NCI-H82 treated with DMSO at 0.1 percent for 48 hours (cell line): ENCODE data around the gene PRKACB.
"Not testable (repeated sequence)": the region's sequence is repeated elsewhere in the genome, so short reads cannot be mapped to it uniquely, and the experiment has no call there.

Experiments
- DNase-seq: peaks from one replicate; lab custom pipeline; 2025; ENCODE audit not compliant: unreplicated experiment; lab: John Stamatoyannopoulos, UW

Gene PRKACB

GRCh38 chr1:84143796-84144565 is at the start of gene PRKACB:
Gene PRKACB, plus strand, starts transcription at chr1:84144271. Its CDS starts 91 bp downstream, at chr1:84144362.
- no peak for DNase-seq

GRCh38 chr1:84095308-84095707 is 48.8 kb upstream of the PRKACB start:
- DNase-seq = no peak

GRCh38 chr1:84096176-84096575 is 47.9 kb upstream of the PRKACB start:
- DNase-seq = no peak

GRCh38 chr1:84101204-84101603 is 42.9 kb upstream of the PRKACB start:
- no peak for DNase-seq

GRCh38 chr1:84103197-84103992 is 40.7 kb upstream of the PRKACB start:
- DNase-seq = no peak

- DNase-seq = not testable (repeated sequence)
Measured at GRCh38 chr1:84107538-84107937, 36.5 kb upstream of the PRKACB start.

DNA sequence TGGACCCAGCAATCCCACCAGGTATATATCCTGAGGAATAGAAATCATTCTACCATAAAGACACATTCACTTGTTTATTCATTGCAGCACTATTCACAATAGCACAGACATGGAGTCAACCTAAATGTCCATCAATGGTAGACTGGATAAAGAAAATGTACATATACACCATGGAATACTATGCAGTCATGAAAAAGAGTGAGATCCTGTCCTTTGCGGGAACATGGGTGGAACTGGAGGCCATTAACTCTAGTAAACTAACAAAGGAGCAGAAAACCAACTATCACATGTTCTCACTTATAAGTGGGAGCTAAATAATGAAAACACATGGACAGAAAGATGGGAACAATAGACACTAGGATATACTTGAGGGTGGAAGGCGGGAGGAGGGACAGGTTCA is 36.1 kb upstream of the PRKACB start:
- no peak for DNase-seq

- no peak for DNase-seq
Measured at GRCh38 chr1:84108900-84109578, 35.0 kb upstream of the PRKACB start.

- DNase-seq = no peak
Measured at GRCh38 chr1:84110629-84111028, 33.4 kb upstream of the PRKACB start.

DNA sequence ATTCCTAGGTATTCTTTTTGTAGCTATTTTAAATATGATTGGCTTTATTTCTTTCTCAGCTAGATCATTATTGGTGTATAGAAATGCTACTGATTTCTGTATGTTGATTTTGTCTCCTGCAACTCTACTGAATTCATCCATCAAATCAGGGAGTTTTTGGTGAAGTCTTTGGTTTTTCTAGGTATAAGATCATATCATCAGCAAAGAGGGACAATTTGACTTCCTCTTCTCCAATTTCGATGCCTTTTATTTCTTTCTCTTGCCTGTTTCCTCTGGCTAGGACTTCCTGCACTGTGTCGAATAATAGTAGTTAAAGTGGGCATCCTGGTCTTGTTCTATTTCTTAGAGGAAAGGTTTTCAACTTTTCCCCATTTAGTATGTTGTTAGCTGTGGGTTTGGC is 27.5 kb upstream of the PRKACB start:
- DNase-seq = no peak

DNA sequence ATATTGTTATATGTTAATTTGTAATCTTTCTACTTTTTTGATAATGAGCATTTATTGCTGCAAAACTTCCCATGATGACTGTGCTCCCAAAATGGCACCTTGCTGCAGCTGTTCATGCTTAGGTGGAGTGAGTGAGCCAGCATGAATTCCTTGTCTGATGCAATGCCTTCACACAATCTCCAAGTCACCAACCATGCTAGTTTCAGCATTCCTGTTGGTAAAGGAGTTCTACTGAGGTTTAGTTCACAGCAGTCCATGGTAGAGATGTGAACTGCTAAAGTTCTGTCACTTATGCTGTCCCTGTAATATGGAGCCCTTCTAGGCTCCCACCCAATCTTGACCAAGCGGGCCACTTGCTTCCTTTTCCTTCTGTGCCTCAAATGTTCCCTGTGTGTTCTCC is 26.2 kb upstream of the PRKACB start:
- DNase-seq = no peak

- DNase-seq = no peak
Measured at GRCh38 chr1:84121360-84121759, 22.7 kb upstream of the PRKACB start.

- no peak for DNase-seq
Measured at GRCh38 chr1:84122780-84123382, 21.2 kb upstream of the PRKACB start.

GRCh38 chr1:84133479-84133878 is 10.6 kb upstream of the PRKACB start:
- DNase-seq = no peak

DNA sequence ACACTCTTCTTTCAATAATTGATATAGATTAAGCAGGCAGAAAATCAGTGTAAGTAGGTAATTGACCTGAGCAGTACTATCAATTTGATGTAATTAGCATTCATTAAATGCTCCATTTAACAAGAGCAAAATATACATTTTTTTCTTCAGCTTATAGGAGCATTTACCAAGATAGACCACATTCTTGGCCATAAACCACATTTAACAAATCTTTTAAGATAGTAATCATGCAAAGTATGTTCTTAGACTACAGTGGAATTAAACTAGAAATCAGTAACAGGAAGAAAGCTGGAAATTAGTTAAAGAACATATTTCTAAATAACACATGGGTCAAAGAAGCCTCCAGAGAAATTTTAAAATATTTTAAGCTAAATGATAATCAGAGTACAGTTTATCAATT is 8.7 kb upstream of the PRKACB start:
- DNase-seq = no peak

DNA sequence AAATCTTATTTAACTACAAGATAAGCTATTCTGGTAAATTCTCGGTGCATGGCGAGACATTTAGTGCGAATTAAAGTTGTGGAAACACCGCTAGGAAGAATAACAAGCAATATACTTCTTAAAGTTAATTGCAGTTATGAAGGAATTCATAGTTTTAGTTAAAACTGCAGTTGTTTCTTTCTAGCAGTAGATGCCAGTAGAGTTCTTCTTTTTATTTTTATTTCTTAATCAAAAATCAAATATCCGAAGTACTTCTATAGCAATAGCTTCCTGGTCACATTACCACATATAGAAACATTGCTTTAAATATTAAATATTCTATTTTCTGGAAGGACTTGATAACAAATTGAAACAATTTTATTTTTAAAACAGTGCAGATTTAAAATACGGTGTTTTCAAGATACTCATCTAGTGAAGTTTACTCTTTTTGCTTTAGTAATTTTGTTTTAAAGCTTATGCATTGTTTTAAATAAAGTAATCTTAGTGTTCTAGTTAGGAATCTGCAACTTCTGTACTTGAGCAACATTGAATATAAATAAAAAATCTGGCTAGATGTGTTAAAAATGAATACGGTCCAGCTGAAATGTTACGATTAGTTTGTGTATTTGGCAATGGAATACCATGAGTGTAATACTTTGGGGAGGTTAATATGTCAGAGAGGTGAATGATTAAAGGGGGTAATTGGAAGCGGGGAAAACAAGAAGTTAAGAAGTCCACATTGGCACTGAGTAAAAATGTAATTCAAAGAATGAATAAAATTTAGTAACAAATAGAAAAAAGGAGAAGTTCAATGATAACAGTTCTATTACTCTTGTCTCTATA is 2.7 kb upstream of the PRKACB start:
- no peak for DNase-seq

DNA sequence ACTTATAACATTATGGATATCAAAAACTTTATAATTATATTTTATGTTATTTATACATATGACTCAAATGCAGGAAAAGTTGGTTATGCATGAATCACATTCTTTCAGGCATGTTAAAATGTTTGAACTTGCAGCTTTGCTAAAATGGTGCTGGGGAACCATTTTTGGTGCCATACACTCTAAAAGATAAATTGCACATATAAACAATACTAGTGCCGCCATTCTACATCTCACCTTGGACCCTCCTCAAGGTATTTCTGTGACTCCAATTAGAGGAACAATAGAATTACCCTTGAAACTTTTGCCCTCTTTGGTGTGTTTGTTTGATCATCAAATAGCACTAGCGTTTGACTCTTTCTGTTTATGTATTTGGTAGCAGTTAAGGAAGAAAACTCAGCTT is 997 bp downstream of the PRKACB start:
- no peak for DNase-seq

- no peak for DNase-seq
Measured at GRCh38 chr1:84146411-84147032, 2.5 kb downstream of the PRKACB start.

- no peak for DNase-seq
Measured at GRCh38 chr1:84148758-84149157, 4.7 kb downstream of the PRKACB start.

DNA sequence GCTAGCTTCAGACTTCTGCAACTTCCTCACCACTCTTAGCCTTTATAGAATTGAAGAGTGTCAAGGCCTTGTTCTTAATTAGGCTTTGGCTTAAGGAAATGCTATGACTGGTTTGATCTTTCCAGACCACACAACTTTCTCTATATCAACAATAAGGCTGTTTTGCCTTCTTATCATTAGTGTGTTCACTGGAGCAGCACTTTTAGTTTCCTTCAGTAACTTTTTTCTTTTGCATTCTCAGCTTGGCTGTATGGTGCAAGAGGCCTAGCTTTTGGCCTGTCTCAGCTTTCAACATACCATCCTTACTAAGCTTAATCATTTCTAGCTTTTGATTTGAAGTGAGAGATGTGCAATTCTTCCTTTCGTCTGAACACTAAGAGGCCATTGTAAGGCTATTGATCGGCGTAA is 8.6 kb downstream of the PRKACB start:
- DNase-seq = no peak
